ENCODE data around the gene FBXO22. TPM values are rescaled to one million over a fixed set of nuclear protein-coding genes. Genes with fewer than 3 reads are reported as not detected.

The FBXO22 gene
- total RNA-seq, 1 donor from 2014 or later = 21.1 TPM

DNA sequence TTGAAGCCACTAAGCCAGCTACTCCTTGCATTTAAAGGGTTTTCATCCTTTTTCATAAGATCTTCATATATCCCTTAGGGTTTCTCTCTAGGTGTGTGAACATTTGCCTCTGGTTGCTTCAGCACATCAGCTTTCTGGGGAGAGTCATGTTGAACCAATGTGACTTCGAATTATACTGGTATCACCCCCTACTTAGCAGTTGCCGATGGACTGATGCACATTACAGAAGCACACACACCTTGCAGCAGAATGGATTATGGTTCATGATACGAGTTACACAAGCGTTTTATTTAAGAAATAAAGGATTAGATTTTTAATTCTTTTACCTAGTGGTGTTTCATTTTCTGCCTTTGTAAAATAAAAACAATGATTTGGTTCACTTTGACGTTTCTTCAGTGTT lies 39.6 kb downstream of the FBXO22 start:
- TF ChIP-seq, protein P1, sequence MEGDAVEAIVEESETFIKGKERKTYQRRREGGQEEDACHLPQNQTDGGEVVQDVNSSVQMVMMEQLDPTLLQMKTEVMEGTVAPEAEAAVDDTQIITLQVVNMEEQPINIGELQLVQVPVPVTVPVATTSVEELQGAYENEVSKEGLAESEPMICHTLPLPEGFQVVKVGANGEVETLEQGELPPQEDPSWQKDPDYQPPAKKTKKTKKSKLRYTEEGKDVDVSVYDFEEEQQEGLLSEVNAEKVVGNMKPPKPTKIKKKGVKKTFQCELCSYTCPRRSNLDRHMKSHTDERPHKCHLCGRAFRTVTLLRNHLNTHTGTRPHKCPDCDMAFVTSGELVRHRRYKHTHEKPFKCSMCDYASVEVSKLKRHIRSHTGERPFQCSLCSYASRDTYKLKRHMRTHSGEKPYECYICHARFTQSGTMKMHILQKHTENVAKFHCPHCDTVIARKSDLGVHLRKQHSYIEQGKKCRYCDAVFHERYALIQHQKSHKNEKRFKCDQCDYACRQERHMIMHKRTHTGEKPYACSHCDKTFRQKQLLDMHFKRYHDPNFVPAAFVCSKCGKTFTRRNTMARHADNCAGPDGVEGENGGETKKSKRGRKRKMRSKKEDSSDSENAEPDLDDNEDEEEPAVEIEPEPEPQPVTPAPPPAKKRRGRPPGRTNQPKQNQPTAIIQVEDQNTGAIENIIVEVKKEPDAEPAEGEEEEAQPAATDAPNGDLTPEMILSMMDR (IDR thresholded peaks at IDR 0.05; ENCODE audit: borderline replicate concordance) = no peak
- no peak for DNase-seq
- Histone ChIP-seq H3K27ac (replicated peaks) (no peak overlapping the region), H3K4me3 (no peak overlapping the region), H3K4me1 (no peaks in the 10 kb centered on the region), H3K36me3 (no peaks in the 10 kb centered on the region), H3K27me3 (ENCODE audit: low read depth) (peaks cover 26% of the 10 kb centered on the region), H3K9me3 (replicated peaks) (no peaks in the 10 kb centered on the region)
- intact Hi-C loops (cut with micrococcal nuclease) = no loop called here

DNA sequence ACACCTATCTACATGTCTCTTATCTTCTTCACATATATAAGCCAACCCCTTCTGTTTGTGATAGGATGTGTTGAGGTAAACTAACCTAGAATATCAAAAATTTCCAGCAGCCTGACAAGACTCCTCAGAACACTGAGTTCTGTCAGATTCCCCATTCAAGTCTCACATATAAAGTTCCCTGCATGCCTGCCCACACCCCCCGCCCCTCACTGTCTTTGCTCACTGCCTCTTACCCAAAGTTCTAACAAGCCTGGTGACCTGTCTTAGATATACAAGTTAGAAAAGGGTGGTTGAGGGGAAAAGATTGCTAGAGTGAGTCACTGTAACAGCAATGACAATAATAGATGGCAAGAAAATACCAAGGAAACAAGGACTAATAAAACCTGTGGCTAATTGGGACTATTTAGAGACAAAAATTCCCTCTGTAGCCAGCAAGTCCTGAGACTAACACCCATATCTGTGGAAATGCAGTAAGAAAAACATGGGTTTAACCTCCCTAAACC lies 40.1 kb downstream of the FBXO22 start:
- H3K4me3 ChIP-seq = no peak overlapping the region
- no peaks in the 10 kb centered on the region for H3K36me3 ChIP-seq
- no peak overlapping the region for H3K27ac ChIP-seq (replicated peaks)
- TF ChIP-seq, protein P1 (IDR thresholded peaks at IDR 0.05; ENCODE audit: borderline replicate concordance) = no peak
- intact Hi-C loops (cut with micrococcal nuclease) = no loop called here
- no peaks in the 10 kb centered on the region for H3K4me1 ChIP-seq
- no peak for DNase-seq
- H3K9me3 ChIP-seq (replicated peaks) = no peaks in the 10 kb centered on the region
- H3K27me3 ChIP-seq (ENCODE audit: low read depth) = peaks cover 31% of the 10 kb centered on the region

DNA sequence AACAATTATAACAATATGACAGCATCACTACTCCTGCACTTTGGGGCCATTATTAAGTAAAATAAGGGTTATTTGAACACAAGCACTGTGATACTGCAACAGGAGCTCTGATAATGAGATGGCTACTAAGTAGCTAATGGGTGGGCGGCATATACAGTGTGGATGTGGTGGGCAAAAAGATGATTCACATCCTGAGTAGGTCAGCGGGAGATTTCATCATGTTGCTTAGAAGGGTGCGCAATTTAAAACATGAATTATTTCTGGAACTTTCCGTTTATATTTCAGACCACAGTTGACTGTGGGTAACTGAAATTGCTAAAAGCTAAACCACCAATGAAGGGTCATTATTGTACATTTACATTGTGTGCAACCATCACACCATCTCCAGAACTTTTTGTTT lies 42.3 kb downstream of the FBXO22 start:
- intact Hi-C loops (cut with micrococcal nuclease) = no loop called here
- no peak for DNase-seq
- TF ChIP-seq, protein P1 (IDR thresholded peaks at IDR 0.05; ENCODE audit: borderline replicate concordance) = no peak
- Histone ChIP-seq H3K36me3 (no peaks in the 10 kb centered on the region), H3K27me3 (ENCODE audit: low read depth) (peaks cover 51% of the 10 kb centered on the region), H3K4me3 (no peak overlapping the region), H3K4me1 (no peaks in the 10 kb centered on the region), H3K27ac (replicated peaks) (no peak overlapping the region), H3K9me3 (replicated peaks) (no peaks in the 10 kb centered on the region)

DNA sequence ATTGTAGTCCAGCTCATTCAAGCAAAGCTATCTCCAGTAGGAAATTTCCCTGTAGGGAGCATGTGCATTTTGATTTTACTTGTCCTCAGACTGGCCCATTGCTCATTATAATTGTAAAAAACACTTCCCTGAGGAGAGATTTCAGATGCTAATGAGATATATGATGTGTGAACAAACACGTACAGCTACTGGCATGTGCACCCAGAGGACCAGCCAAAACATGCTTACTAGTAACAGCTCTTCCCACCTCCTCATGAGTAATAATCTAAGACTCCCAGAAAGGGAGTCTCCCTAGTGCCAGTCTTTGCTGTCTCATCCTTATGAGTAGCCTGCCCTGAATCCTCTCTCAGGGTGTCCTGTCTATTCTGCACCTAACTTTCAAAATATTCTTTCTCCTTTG lies 43.4 kb downstream of the FBXO22 start:
- intact Hi-C loops (cut with micrococcal nuclease) = no loop called here

DNA sequence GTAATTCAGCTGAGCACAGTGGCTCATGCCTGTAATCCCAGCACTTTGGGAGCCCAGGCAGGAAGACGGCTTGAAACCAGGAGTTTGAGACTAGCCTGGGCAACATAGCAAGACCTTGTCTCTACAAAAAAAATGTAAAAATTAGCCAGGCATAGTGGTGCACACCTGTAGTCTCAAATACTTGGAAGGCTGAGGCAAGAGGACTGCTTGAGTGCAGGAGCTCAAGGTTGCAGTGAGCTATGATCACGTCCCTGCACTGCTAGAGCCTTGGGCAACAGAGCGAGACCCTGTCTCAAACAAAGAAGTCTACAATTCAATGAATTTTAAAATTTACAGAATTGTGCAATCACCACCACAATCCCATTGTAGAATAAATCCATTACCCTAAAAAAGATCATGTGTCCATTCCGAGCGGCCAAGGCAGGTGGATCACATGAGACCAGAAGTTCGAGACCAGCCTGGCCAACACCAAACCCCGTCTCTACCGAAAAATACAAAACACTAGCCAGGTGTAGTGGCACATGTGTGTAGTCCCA lies 45.2 kb downstream of the FBXO22 start:
- peaks cover 80% of the 10 kb centered on the region for H3K27me3 ChIP-seq (ENCODE audit: low read depth)
- H3K36me3 ChIP-seq = no peaks in the 10 kb centered on the region
- intact Hi-C loops (cut with micrococcal nuclease) = no loop called here
- no peak overlapping the region for H3K4me3 ChIP-seq
- H3K4me1 ChIP-seq = no peaks in the 10 kb centered on the region
- TF ChIP-seq, protein P1 (IDR thresholded peaks at IDR 0.05; ENCODE audit: borderline replicate concordance) = no peak
- no peaks in the 10 kb centered on the region for H3K9me3 ChIP-seq (replicated peaks)
- DNase-seq = no peak
- no peak overlapping the region for H3K27ac ChIP-seq (replicated peaks)

More for the DNA sequence above, 43.4 kb downstream of the FBXO22 start:
- no peak for DNase-seq
- no peaks in the 10 kb centered on the region for H3K4me1 ChIP-seq
- no peak overlapping the region for H3K27ac ChIP-seq (replicated peaks)
- no peaks in the 10 kb centered on the region for H3K36me3 ChIP-seq
- no peak overlapping the region for H3K4me3 ChIP-seq
- H3K27me3 ChIP-seq (ENCODE audit: low read depth) = peaks cover 62% of the 10 kb centered on the region
- TF ChIP-seq, protein P1 (IDR thresholded peaks at IDR 0.05; ENCODE audit: borderline replicate concordance) = no peak
- no peaks in the 10 kb centered on the region for H3K9me3 ChIP-seq (replicated peaks)

All from left ventricle myocardium inferior (tissue), 1 donor.